ENCODE results near the gene A1BG. TPM values are rescaled to one million over a fixed set of nuclear protein-coding genes. Genes with fewer than 3 reads are reported as not detected.
A peak's percentile ranks its signal among the peaks of the same experiment; 100 is the strongest.

A1BG gene
- total RNA-seq, 2 experiments from 2014 or later = 35.2 to 36.2 TPM

- CTCF ChIA-PET = interaction anchor here (0.9 kb wide), 2 partner anchors 47 to 163 kb away, joined by 3 read pairs; partner anchors contain the start of gene ZBTB45
- POLR2A ChIA-PET = interaction anchor here (0.8 to 2.6 kb wide), 9 partner anchors 8 to 421 kb away, joined by 3 to 14 read pairs (median 5); partner anchors contain the start of genes RPS5 and ZSCAN22
- DNase-seq (no peak), ATAC-seq (no peak)
- Mint-ChIP-seq H3K4me3 (peak overlapping the region; percentile 56), H3K36me3 (ENCODE audit: low read depth) (peaks cover 6% of the 10 kb centered on the region), H3K27me3 (no peaks in the 10 kb centered on the region), H3K4me1 (ENCODE audit: low read depth) (peaks cover 35% of the 10 kb centered on the region), H3K9me3 (no peaks in the 10 kb centered on the region), H3K27ac (peak overlapping the region; percentile 34)
- no peak for TF ChIP-seq CTCF (IDR thresholded peaks at IDR 0.05)
- intact Hi-C loops (cut with micrococcal nuclease) = no loop called here
Observed at GRCh38 chr19:58356766-58357480, 3.6 kb upstream of the A1BG start.

- DNase-seq (peak; percentile 54), ATAC-seq (peak; percentile 76)
- H3K27me3 Mint-ChIP-seq = no peaks in the 10 kb centered on the region
- peak overlapping the region; percentile 34 for H3K27ac Mint-ChIP-seq
- H3K4me3 Mint-ChIP-seq = peak overlapping the region; percentile 56
- no peak for TF ChIP-seq CTCF (IDR thresholded peaks at IDR 0.05)
- H3K4me1 Mint-ChIP-seq (ENCODE audit: low read depth) = peaks cover 29% of the 10 kb centered on the region
- H3K36me3 Mint-ChIP-seq (ENCODE audit: low read depth) = peaks cover 11% of the 10 kb centered on the region
- CTCF ChIA-PET = interaction anchor here (0.9 kb wide), 2 partner anchors 46 to 164 kb away, joined by 3 read pairs; partner anchors contain the start of gene ZBTB45
- intact Hi-C loops (cut with micrococcal nuclease) = no loop called here
- no peaks in the 10 kb centered on the region for H3K9me3 Mint-ChIP-seq
- POLR2A ChIA-PET = interaction anchor here (0.8 to 2.6 kb wide), 10 partner anchors 7 to 421 kb away, joined by 3 to 14 read pairs (median 4); partner anchors contain the start of genes RPS5 and ZSCAN22
Observed at GRCh38 chr19:58355908-58356765, 2.8 kb upstream of the A1BG start.

GRCh38 chr19:58355215-58355796 is 2.0 kb upstream of the A1BG start:
- intact Hi-C loops (cut with micrococcal nuclease) = no loop called here
- Mint-ChIP-seq H3K36me3 (ENCODE audit: low read depth) (peaks cover 14% of the 10 kb centered on the region), H3K27me3 (no peaks in the 10 kb centered on the region), H3K27ac (no peak overlapping the region), H3K4me1 (ENCODE audit: low read depth) (peaks cover 27% of the 10 kb centered on the region), H3K9me3 (no peaks in the 10 kb centered on the region), H3K4me3 (no peak overlapping the region)
- DNase-seq = no peak
- ChIA-PET POLR2A (interaction anchor here (0.9 to 2.6 kb wide), 4 partner anchors 9 to 52 kb away, joined by 3 to 14 read pairs (median 6); partner anchors contain the start of gene RPS5), CTCF (interaction anchor here (0.8 kb wide), 1 partner anchor 8 kb away, joined by 3 read pairs; no protein-coding TSS in a partner anchor)
- no peak for TF ChIP-seq CTCF (IDR thresholded peaks at IDR 0.05)
- no peak for ATAC-seq

- no peak for ATAC-seq
- peaks cover 27% of the 10 kb centered on the region for H3K4me1 Mint-ChIP-seq (ENCODE audit: low read depth)
- ChIA-PET POLR2A (interaction anchor here (1.6 to 2.6 kb wide), 2 partner anchors 8 kb away, joined by 6 to 14 read pairs; partner anchors contain the start of gene ZNF497), CTCF (no interaction called here)
- H3K27ac Mint-ChIP-seq = no peak overlapping the region
- H3K9me3 Mint-ChIP-seq = no peaks in the 10 kb centered on the region
- no peak for TF ChIP-seq CTCF (IDR thresholded peaks at IDR 0.05)
- no peak overlapping the region for H3K4me3 Mint-ChIP-seq
- DNase-seq = no peak
- intact Hi-C loops (cut with micrococcal nuclease) = no loop called here
- no peaks in the 10 kb centered on the region for H3K27me3 Mint-ChIP-seq
- peaks cover 16% of the 10 kb centered on the region for H3K36me3 Mint-ChIP-seq (ENCODE audit: low read depth)
Observed at GRCh38 chr19:58354478-58355030, 1.3 kb upstream of the A1BG start.

Data from activated CD8-positive, alpha-beta T cell treated with anti-CD3 and anti-CD28 coated beads for 36 hours (primary cell).